Measurements from ENCODE around the gene SLIT3.

The SLIT3 gene

DNA sequence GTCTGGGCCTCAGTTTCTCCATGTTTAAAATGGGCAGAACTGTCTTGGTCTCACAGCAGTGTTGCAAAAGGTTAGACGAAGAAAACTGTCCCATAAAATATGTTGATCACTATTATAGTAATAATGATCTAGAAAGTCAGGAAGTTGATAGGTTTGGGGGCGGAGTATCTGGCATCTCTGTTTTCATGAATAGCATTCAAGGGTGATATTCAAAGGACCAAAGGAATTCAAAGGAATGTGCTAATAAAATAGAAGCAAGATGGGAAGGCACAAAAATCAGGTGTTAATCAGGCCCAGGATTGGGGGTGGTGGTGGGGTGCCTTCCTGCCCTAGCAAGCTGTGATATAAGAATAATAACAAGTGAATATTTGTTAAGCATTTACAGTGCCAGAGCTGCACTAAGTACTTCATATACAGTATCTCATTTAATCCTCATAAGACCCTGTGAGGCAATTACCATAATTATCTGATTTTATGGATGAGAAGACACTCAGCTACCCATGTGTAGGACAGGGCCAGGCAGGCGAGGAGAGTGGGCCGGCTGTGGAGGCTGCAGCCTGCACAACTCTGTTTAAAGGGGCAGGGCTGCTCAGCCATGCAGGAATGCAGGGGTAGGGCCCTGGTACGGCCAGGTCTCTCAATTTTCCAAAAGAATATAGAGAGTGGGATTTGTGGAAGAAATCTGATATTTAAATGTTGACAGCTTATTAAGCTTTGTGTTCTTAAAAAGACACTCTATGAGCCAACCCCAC, 579.8 kb downstream of the SLIT3 start:
- no peak overlapping the region for H3K4me3 ChIP-seq (ENCODE audit: low read depth, low read length)
- DNase-seq (ENCODE audit: low read depth) = no peak
- TF ChIP-seq, protein P1, sequence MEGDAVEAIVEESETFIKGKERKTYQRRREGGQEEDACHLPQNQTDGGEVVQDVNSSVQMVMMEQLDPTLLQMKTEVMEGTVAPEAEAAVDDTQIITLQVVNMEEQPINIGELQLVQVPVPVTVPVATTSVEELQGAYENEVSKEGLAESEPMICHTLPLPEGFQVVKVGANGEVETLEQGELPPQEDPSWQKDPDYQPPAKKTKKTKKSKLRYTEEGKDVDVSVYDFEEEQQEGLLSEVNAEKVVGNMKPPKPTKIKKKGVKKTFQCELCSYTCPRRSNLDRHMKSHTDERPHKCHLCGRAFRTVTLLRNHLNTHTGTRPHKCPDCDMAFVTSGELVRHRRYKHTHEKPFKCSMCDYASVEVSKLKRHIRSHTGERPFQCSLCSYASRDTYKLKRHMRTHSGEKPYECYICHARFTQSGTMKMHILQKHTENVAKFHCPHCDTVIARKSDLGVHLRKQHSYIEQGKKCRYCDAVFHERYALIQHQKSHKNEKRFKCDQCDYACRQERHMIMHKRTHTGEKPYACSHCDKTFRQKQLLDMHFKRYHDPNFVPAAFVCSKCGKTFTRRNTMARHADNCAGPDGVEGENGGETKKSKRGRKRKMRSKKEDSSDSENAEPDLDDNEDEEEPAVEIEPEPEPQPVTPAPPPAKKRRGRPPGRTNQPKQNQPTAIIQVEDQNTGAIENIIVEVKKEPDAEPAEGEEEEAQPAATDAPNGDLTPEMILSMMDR (IDR thresholded peaks at IDR 0.05; ENCODE audit: low read depth, low read length, missing control alignments) = no peak

DNA sequence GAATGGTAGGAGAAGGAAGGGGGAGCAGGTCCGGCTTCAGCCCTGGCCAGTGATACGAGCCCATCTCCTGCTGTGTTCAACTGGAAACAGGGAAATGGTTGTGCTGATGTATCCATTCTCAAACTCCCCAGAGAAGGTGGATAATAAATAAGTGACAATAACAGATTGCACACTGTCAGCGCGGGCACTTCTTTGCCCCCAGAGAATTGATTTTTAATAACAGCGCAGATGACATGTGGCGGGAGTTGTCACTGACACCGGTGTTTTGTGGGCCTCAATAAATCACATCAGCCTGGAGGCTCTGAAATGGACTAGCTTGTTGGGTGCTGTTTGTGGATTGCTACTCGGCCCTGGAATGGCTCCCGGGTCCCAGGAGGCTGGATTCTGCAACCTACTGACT, 580.4 kb downstream of the SLIT3 start:
- no peak for DNase-seq (ENCODE audit: low read depth)
- TF ChIP-seq, protein P1 (IDR thresholded peaks at IDR 0.05; ENCODE audit: low read depth, low read length, missing control alignments) = no peak
- no peak overlapping the region for H3K4me3 ChIP-seq (ENCODE audit: low read depth, low read length)

DNA sequence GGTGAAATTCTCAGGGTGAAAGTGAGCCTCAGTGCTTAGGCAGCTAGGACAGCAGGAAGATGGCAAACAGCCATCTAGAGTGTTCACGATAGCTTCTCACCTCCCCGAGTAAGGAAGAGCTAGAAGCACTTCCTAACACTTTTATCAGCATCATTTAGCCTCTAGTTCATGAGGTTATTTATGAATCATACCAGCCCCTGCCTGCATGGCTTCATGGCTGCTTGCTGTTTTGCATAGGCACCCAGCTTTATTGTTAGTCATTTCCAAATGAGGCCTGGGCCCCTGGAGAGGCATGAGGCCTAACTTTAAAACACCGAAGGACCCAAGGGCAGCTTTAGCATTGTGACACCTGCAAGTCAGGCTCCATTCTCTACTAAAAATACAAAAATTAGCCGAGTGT, 586.9 kb downstream of the SLIT3 start:
- DNase-seq (ENCODE audit: low read depth) = no peak
- TF ChIP-seq, protein P1 (IDR thresholded peaks at IDR 0.05; ENCODE audit: low read depth, low read length, missing control alignments) = no peak
- no peak overlapping the region for H3K4me3 ChIP-seq (ENCODE audit: low read depth, low read length)

DNA sequence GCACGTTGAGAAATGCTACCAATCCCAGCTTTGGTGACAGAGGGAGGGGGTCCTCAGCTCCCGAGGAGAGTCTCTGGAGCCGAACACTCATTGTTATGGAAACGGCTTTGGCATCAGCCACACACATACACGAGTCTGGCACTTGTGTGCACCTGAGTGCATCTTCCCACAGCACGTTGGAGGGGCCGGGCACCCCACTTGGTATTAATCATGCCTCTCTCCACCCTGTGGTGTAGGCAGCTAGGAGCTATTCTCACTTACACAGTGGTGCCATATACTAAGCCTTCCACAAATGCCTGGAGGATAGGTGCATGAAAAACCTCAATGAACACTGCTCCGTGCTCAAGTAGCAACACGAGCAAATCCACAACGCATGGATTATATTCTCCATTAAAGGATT, 587.9 kb downstream of the SLIT3 start:
- H3K4me3 ChIP-seq (ENCODE audit: low read depth, low read length) = no peak overlapping the region
- TF ChIP-seq, protein P1 (IDR thresholded peaks at IDR 0.05; ENCODE audit: low read depth, low read length, missing control alignments) = no peak
- no peak for DNase-seq (ENCODE audit: low read depth)

DNA sequence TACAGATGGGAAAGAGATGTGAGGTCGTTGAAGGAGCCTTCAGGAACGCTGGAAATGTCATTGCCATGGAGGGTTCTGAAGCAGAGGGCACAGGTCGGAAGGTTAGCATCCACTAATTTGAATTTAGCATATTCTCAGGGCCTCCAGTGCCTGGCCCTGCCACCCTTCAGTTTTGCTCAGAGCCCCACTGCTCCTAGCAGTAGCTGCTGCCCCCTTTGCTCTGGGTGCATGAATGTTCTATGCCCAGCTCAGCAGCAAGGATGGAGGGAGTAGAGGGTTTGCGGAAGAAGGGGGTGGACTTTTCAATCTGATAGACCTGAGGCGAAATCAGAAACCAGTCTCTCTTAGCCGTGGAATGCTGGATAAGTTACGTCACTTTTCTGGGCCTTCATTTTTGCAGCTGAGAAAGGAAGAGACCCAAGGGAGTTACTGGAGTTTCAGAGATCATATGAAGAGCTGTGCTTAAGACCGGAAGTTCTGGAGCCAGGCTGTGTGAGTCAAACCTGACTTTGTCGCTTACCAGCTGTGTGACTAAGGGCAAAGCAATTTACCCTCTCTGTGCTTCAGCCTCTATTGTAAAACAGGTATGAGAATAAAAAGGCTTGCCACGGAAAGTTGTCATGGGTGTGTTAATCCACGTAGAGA, 588.5 kb downstream of the SLIT3 start:
- peak; percentile 8 for DNase-seq (ENCODE audit: low read depth)
- H3K4me3 ChIP-seq (ENCODE audit: low read depth, low read length) = no peak overlapping the region
- TF ChIP-seq, protein P1 (IDR thresholded peaks at IDR 0.05; ENCODE audit: low read depth, low read length, missing control alignments) = no peak

DNA sequence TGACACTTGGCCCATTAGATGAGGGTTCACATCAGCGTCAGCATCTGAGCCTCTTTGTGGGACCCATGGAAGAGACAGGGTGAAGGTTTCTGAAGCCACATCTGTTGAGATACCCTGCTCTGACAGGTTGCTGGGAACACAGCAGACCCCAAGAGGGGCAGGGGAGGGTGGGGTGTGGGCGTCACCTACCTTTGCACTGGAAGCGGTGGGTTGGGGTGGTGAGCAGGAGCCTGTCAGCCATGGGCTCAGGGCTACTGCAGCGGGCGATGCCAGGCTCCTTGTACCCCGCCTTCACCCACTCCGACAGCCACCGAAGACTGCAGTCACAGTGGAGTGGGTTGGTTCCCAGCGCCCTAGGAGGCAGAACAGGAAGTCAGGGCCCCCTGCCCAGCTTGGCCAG, 590.2 kb downstream of the SLIT3 start:
- no peak overlapping the region for H3K4me3 ChIP-seq (ENCODE audit: low read depth, low read length)
- no peak for DNase-seq (ENCODE audit: low read depth)
- TF ChIP-seq, protein P1 (IDR thresholded peaks at IDR 0.05; ENCODE audit: low read depth, low read length, missing control alignments) = no peak
